ENCODE data around the gene EIF1AD.
"Not testable (repeated sequence)": the region's sequence is repeated elsewhere in the genome, so short reads cannot be mapped to it uniquely, and the experiment has no call there.

Gene EIF1AD

DNA sequence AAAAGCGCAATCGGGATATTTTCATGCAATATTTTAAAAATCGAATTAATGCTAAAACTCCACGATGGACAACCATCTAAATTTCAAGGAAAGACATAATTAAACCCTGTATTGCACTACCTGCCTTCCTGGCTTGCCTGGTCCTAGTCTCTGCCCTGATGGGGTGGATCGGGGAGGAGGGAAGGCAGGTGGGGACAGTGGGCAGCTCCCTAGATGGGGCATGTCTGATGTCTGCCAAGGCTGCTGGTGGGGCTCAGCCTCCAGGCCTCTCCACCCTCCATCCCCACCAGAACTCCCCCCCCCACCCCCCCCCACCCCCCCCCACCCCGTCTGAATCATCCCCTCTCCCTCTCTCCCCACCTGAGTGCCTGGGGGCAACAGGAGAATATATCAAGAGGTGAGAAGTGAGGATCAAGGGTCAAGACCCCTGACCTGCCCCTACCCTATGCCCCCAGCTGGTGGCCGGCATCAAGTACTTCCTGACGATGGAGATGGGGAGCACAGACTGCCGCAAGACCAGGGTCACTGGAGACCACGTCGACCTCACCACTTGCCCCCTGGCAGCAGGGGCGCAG, 10.5 kb upstream of the EIF1AD start:
- H3K27ac ChIP-seq, result no peak overlapping the region
- TF ChIP-seq ZFX (IDR thresholded peaks at IDR 0.05), result no peak
- TF ChIP-seq, protein P1, sequence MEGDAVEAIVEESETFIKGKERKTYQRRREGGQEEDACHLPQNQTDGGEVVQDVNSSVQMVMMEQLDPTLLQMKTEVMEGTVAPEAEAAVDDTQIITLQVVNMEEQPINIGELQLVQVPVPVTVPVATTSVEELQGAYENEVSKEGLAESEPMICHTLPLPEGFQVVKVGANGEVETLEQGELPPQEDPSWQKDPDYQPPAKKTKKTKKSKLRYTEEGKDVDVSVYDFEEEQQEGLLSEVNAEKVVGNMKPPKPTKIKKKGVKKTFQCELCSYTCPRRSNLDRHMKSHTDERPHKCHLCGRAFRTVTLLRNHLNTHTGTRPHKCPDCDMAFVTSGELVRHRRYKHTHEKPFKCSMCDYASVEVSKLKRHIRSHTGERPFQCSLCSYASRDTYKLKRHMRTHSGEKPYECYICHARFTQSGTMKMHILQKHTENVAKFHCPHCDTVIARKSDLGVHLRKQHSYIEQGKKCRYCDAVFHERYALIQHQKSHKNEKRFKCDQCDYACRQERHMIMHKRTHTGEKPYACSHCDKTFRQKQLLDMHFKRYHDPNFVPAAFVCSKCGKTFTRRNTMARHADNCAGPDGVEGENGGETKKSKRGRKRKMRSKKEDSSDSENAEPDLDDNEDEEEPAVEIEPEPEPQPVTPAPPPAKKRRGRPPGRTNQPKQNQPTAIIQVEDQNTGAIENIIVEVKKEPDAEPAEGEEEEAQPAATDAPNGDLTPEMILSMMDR (conservative IDR thresholded peaks at IDR 0.05), result no peak

DNA sequence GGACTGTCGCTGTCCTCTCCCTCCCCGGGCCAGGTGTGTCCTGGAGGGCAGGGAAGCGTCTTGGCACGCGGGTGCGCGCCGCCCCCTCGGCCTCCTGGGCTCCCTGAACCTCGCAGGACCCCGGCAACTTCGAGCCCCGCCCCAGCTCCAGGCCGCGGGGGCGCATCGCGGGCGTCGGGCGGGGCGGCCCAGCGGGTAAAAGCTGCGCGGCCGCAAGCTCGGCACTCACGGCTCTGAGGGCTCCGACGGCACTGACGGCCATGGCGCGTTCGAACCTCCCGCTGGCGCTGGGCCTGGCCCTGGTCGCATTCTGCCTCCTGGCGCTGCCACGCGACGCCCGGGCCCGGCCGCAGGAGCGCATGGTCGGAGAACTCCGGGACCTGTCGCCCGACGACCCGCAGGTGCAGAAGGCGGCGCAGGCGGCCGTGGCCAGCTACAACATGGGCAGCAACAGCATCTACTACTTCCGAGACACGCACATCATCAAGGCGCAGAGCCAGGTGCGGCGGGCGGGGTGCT, 9.9 kb upstream of the EIF1AD start, which contains the start of gene CST6:
Gene CST6, plus strand, starts transcription at position 224 of the 519 bp plus-strand sequence. Its CDS starts 37 bp downstream, at position 261.
- no peak within 1 kb of the TSS for H3K27ac ChIP-seq
- TF ChIP-seq ZFX (IDR thresholded peaks at IDR 0.05), result no peak
- TF ChIP-seq, protein P1 (conservative IDR thresholded peaks at IDR 0.05), result no peak

DNA sequence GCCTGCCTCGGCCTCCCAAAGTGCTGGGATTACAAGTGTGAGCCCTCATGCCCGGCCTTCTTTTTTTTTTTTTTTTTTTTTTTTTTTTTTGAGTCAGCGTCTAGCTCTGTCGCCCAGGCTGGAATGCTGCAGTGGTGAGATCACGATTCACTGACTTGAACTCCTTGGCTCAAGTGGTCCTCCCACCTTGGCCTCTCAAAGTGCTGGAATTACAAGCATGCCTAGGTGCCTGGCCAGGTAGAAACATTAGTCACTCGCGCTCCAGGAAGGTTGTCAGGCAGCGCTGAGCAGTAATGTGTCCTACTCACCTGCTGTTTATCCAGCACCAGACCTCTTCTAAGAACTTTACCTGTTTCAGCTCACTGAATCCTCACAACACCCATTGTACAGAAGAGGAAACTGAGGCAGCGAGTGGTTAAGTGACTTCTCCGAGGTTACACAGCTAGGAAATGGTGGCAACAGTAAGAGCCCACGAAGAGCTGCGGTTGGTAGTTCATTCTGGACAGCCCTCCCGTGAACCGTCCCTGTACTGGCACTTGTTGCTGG, 9.4 kb upstream of the EIF1AD start:
- no peak overlapping the region for H3K27ac ChIP-seq
- TF ChIP-seq, protein P1 (conservative IDR thresholded peaks at IDR 0.05), result no peak
- no peak for TF ChIP-seq ZFX (IDR thresholded peaks at IDR 0.05)

DNA sequence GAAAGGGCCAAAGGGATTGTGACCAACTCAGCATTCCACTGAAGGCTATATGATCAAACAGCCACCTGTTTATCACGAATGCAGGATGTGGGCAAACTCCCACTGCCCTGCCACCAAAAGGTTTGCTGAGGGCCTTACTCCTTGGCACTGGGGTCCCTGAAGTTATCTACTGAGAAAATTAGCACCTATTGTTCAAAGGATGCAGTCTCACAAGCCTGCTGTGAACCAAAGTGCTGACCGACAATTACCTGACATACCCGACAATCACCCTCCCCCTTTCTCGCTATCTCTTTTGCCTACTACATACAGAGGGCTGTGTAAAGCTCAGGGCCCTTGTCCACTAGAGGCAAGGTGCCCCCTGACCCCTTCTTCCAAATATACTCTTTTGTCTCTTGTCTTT, 8.1 kb upstream of the EIF1AD start:
- H3K27ac ChIP-seq, result not testable (repeated sequence)

DNA sequence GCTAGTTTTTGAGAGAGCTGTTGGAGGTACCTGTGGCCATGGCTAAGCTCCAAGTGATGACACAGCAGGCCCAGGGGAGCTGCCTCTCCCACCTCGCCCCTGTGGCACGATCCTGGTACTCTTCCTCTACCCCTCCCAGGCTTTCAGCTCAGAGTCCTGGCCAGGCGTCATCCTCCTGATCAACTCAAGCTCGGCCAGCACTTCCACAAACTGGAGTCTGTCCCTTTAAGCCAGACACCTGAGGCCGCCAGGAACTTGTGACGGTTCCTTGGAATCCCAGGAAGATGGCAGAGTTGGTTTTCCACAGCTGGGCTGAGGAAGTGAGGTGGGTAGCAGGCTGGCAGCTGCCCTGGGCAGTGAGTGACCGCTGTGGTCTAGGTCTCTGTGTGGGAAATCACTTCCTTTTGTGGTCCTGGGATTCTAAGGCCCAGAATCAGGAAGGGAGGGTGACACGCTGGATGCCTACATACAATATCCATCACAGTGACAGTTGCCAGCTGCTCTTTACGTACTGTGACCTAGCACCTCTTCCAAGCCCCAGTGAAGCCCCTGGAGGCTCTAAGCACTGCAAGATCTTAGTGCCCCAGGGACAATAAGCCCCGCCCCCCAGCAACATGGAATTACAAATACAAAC, 6.6 kb upstream of the EIF1AD start:
- H3K27ac ChIP-seq, result no peak overlapping the region
- no peak for TF ChIP-seq ZFX (IDR thresholded peaks at IDR 0.05)
- TF ChIP-seq, protein P1 (conservative IDR thresholded peaks at IDR 0.05), result no peak

DNA sequence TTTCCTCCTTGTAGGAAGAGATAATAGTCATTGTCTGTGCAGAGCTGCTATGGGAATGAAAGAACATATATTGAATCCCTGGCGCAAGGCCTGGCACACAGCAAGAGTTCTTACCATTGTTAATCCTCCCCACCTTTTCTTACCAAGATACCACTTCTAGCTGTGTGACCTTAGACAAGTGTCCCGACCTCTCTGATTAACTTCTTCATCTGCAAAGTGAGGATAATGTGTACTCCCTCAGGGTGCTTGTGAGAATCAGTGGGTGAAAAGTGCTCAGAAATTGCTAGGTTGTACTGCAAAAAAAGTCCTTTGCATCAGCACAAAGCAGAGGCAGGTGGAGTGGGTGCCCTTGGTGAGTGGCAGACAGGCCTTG, 6.1 kb upstream of the EIF1AD start:
- no peak for TF ChIP-seq ZFX (IDR thresholded peaks at IDR 0.05)
- TF ChIP-seq, protein P1 (conservative IDR thresholded peaks at IDR 0.05), result no peak
- no peak overlapping the region for H3K27ac ChIP-seq

DNA sequence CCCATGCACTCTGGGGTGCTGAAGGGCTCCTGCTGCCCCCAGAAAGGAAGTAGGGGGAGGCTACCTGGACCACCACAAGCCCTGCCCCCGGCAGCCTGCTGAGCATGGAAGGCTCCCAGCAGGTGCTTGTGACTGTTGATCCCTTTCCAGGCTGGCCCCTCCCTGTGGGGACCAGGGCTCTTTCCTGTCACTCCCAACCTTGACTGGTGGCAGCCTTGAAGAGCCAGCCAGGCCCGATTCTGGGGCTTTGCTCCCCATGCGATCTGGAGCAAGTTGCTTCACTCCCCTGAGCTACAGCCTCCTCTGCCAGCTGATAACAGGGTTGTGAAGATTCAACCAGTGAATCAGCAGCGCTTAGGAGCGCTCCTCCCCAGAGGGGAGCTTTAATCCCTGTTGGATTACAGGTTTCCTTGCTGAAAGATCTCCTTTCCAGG, 5.3 kb upstream of the EIF1AD start:
- H3K27ac ChIP-seq, result no peak overlapping the region
- TF ChIP-seq ZFX (IDR thresholded peaks at IDR 0.05), result no peak
- TF ChIP-seq, protein P1 (conservative IDR thresholded peaks at IDR 0.05), result no peak

Data from C4-2B (cell line).